Smooth muscle cell (in vitro differentiated cells): Measurements from ENCODE around the gene EXPH5. TPM values are rescaled to one million over a fixed set of nuclear protein-coding genes. Genes with fewer than 3 reads are reported as not detected.
A peak's percentile ranks its signal among the peaks of the same experiment; 100 is the strongest.

Source experiments
- DNase-seq: peaks from one replicate; lab custom pipeline; 2025; ENCODE audit not compliant: unreplicated experiment; lab: John Stamatoyannopoulos, UW
- H2AFZ ChIP-seq: fragments of 200-600 bp; sonication (generic); 2 replicates; pipeline ENCODE4 v1.6.0; 2016; ENCODE audit warnings: antibody characterized with exemption, low read depth, mild to moderate bottlenecking
- H3F3A ChIP-seq: fragments of 200-600 bp; sonication (generic); 2 replicates; pipeline ENCODE4 v1.6.0; 2017; ENCODE audit warnings: antibody characterized with exemption, low read depth
- H3K27ac ChIP-seq: fragments of 200-600 bp; sonication (generic); 2 replicates; pipeline ENCODE4 v1.5.1; 2016; ENCODE audit warnings: low read depth, mild to moderate bottlenecking
- H3K27me3 ChIP-seq: fragments of 200-600 bp; sonication (generic); 2 replicates; pipeline ENCODE4 v1.6.1; 2016; ENCODE audit warnings: low read depth, mild to moderate bottlenecking
- H3K36me3 ChIP-seq: fragments of 200-600 bp; sonication (generic); 2 replicates; pipeline ENCODE4 v1.5.1; 2016; ENCODE audit warnings: low read depth
- H3K4me1 ChIP-seq: fragments of 200-600 bp; sonication (generic); 2 replicates; pipeline ENCODE4 v1.5.1; 2016; ENCODE audit warnings: low read depth
- H3K4me2 ChIP-seq: fragments of 200-600 bp; sonication (generic); 2 replicates; pipeline ENCODE4 v1.6.0; 2016; ENCODE audit warnings: mild to moderate bottlenecking
- H3K4me3 ChIP-seq: fragments of 200-600 bp; sonication (generic); 2 replicates; pipeline ENCODE4 v1.5.1; 2016; ENCODE audit warnings: mild to moderate bottlenecking
- H3K79me2 ChIP-seq: fragments of 200-600 bp; sonication (generic); 2 replicates; pipeline ENCODE4 v1.6.0; 2016; ENCODE audit warnings: low read depth, mild to moderate bottlenecking
- H3K9ac ChIP-seq: fragments of 200-600 bp; sonication (generic); 2 replicates; pipeline ENCODE4 v1.6.0; 2016; ENCODE audit warnings: low read depth
- H3K9me3 ChIP-seq: fragments of 200-600 bp; sonication (generic); replicated peaks from 2 replicates; pipeline ENCODE4 v1.5.1; 2016; ENCODE audit warnings: low read depth
- H4K20me1 ChIP-seq: fragments of 200-600 bp; sonication (generic); 2 replicates; pipeline ENCODE4 v1.6.0; 2016; ENCODE audit warnings: low read depth
- CTCF ChIP-seq: fragments of 200-600 bp; sonication (generic); IDR thresholded peaks from 2 replicates; pipeline ENCODE4 v1.5.1; 2017; ENCODE audit warnings: borderline replicate concordance, mild to moderate bottlenecking, antibody characterized with exemption; ENCODE audit not compliant: insufficient read depth, poor library complexity, severe bottlenecking
- WGBS: methylation state at CpG from one replicate; pipeline ENCODE4 v1.1.7; 2016; ENCODE audit warnings: low lambda C conversion rate; 5-methylcytosine and 5-hydroxymethylcytosine counted together
- polyA plus RNA-seq: library from polyadenylated mRNA; unstranded; fragments of >200 nt; fragmentation: Nextera tagmentation; extraction: Ambion mirVana; gene quantifications from 2 replicates; pipeline ENCODE4 v1.2.1, GENCODE V29; 2016
- total RNA-seq: library from RNA; depleted of rRNA; stranded (reverse); fragments of >200 nt; gene quantifications from 2 replicates; pipeline ENCODE4 v1.2.3, GENCODE V29; 2014

Gene EXPH5
- total and polyA plus RNA-seq, 2 experiments from 2014 or later = 0.54 to 6.9 TPM

GRCh38 chr11:108527382-108527781, 66.2 kb downstream of the EXPH5 start:
- H3K36me3 ChIP-seq = no peaks in the 10 kb centered on the region
- no peaks in the 10 kb centered on the region for H3K27me3 ChIP-seq
- no peaks in the 10 kb centered on the region for H3K79me2 ChIP-seq
- 75% methylated on average over 6 of the region's 6 CpGs for WGBS
- H3K27ac ChIP-seq = no peak overlapping the region
- no peaks in the 10 kb centered on the region for H3F3A ChIP-seq
- no peak for TF ChIP-seq CTCF
- DNase-seq = no peak
- H3K9me3 ChIP-seq = no peaks in the 10 kb centered on the region
- H3K4me1 ChIP-seq = no peaks in the 10 kb centered on the region
- H4K20me1 ChIP-seq = no peaks in the 10 kb centered on the region
- no peak overlapping the region for H2AFZ ChIP-seq
- H3K4me2 ChIP-seq = no peak overlapping the region
- H3K4me3 ChIP-seq = no peak overlapping the region
- no peak overlapping the region for H3K9ac ChIP-seq

- DNase-seq = no peak
- Histone ChIP-seq H3K36me3 (no peaks in the 10 kb centered on the region), H3K4me3 (no peak overlapping the region), H3K27me3 (no peaks in the 10 kb centered on the region), H3K79me2 (no peaks in the 10 kb centered on the region), H3K4me2 (no peak overlapping the region), H3K9ac (no peak overlapping the region), H3K27ac (peak overlapping the region; percentile 35), H4K20me1 (no peaks in the 10 kb centered on the region), H3F3A (no peaks in the 10 kb centered on the region), H2AFZ (no peak overlapping the region), H3K9me3 (no peaks in the 10 kb centered on the region), H3K4me1 (no peaks in the 10 kb centered on the region)
- TF ChIP-seq CTCF = no peak
- 93% methylated on average over 1 of the region's 1 CpG for WGBS
Observed at GRCh38 chr11:108525161-108525560, 68.4 kb downstream of the EXPH5 start.

GRCh38 chr11:108524422-108524821, 69.1 kb downstream of the EXPH5 start:
- no peak for TF ChIP-seq CTCF
- H3K4me2 ChIP-seq = no peak overlapping the region
- no peak for DNase-seq
- H3K79me2 ChIP-seq = no peaks in the 10 kb centered on the region
- H3K27ac ChIP-seq = peak overlapping the region; percentile 64
- no peaks in the 10 kb centered on the region for H3K4me1 ChIP-seq
- no peak overlapping the region for H3K9ac ChIP-seq
- H3K36me3 ChIP-seq = no peaks in the 10 kb centered on the region
- no peaks in the 10 kb centered on the region for H3K27me3 ChIP-seq
- H3F3A ChIP-seq = no peaks in the 10 kb centered on the region
- H3K4me3 ChIP-seq = no peak overlapping the region
- H4K20me1 ChIP-seq = no peaks in the 10 kb centered on the region
- H2AFZ ChIP-seq = no peak overlapping the region
- H3K9me3 ChIP-seq = no peaks in the 10 kb centered on the region

- no peak overlapping the region for H3K9ac ChIP-seq
- H3F3A ChIP-seq = no peaks in the 10 kb centered on the region
- H3K9me3 ChIP-seq = no peaks in the 10 kb centered on the region
- 71% methylated on average over 1 of the region's 1 CpG for WGBS
- H3K4me1 ChIP-seq = no peaks in the 10 kb centered on the region
- no peak overlapping the region for H3K4me2 ChIP-seq
- H3K27ac ChIP-seq = no peak overlapping the region
- no peaks in the 10 kb centered on the region for H3K27me3 ChIP-seq
- H2AFZ ChIP-seq = no peak overlapping the region
- DNase-seq = no peak
- H4K20me1 ChIP-seq = no peaks in the 10 kb centered on the region
- H3K79me2 ChIP-seq = no peaks in the 10 kb centered on the region
- no peaks in the 10 kb centered on the region for H3K36me3 ChIP-seq
- no peak for TF ChIP-seq CTCF
- H3K4me3 ChIP-seq = no peak overlapping the region
Observed at GRCh38 chr11:108522318-108522717, 71.2 kb downstream of the EXPH5 start.
